ENCODE measurements around the gene PCSK5. TPM values are rescaled to one million over a fixed set of nuclear protein-coding genes. Genes with fewer than 3 reads are reported as not detected.

The PCSK5 gene
- total RNA-seq, 2 experiments from 2014 or later: 0.76 TPM; not detected in 1

GRCh38 chr9:76095585-76095984, 205.1 kb downstream of the PCSK5 start:
- intact Hi-C loops (cut with micrococcal nuclease; ENCODE audit: unreplicated experiment): no loop called here
- CTCF ChIA-PET (ENCODE audit: unreplicated experiment): no interaction called here

GRCh38 chr9:76099516-76099915, 209.0 kb downstream of the PCSK5 start:
- DNase-seq (ENCODE audit: low spot score): no peak
- BruUV-seq (replicated peaks): no TSS peak
- no peaks in the 10 kb centered on the region for H3K4me1 ChIP-seq (ENCODE audit: insufficient read depth, low read length, poor library complexity, severe bottlenecking)
- H4K20me1 ChIP-seq (ENCODE audit: insufficient read depth, low read length): no peaks in the 10 kb centered on the region
- no peaks in the 10 kb centered on the region for H3K9me3 ChIP-seq (ENCODE audit: low read length)
- H3K27ac ChIP-seq (ENCODE audit: low read depth, low read length, poor library complexity, severe bottlenecking): no peak overlapping the region
- intact Hi-C loops (cut with micrococcal nuclease; ENCODE audit: unreplicated experiment): no loop called here
- no peak overlapping the region for H3K4me2 ChIP-seq (ENCODE audit: low read length)
- H3K4me3 ChIP-seq (ENCODE audit: low read depth, low read length, poor library complexity, severe bottlenecking): no peak overlapping the region
- CTCF ChIA-PET (ENCODE audit: unreplicated experiment): no interaction called here
- no peaks in the 10 kb centered on the region for H3K79me2 ChIP-seq (ENCODE audit: insufficient read depth, low read depth, low read length)
- H2AFZ ChIP-seq (ENCODE audit: low read length): no peak overlapping the region
- no peaks in the 10 kb centered on the region for H3K36me3 ChIP-seq (ENCODE audit: insufficient read depth, low read length)
- no peaks in the 10 kb centered on the region for H3K9me2 ChIP-seq (ENCODE audit: insufficient read depth, low read length)
- TF ChIP-seq EZH2phosphoT487 (IDR thresholded peaks at IDR 0.05; ENCODE audit: borderline replicate concordance, low read depth, low read length): no peak
- TF ChIP-seq CTCF (conservative IDR thresholded peaks at IDR 0.05; ENCODE audit: low read length): no peak
- POLR2A ChIA-PET: interaction anchor here (0.6 to 0.7 kb wide), 2 partner anchors 22 to 305 kb away, joined by 3 read pairs; no protein-coding TSS in a partner anchor

More at GRCh38 chr9:76095585-76095984, 205.1 kb downstream of the PCSK5 start:
- H3K4me3 ChIP-seq (ENCODE audit: low read depth, low read length, poor library complexity, severe bottlenecking): no peak overlapping the region
- H4K20me1 ChIP-seq (ENCODE audit: insufficient read depth, low read length): no peaks in the 10 kb centered on the region
- H3K36me3 ChIP-seq (ENCODE audit: insufficient read depth, low read length): no peaks in the 10 kb centered on the region
- H3K79me2 ChIP-seq (ENCODE audit: insufficient read depth, low read depth, low read length): no peaks in the 10 kb centered on the region
- H2AFZ ChIP-seq (ENCODE audit: low read length): no peak overlapping the region
- DNase-seq (ENCODE audit: low spot score): no peak
- no peak for TF ChIP-seq CTCF (conservative IDR thresholded peaks at IDR 0.05; ENCODE audit: low read length)
- no peak for TF ChIP-seq EZH2phosphoT487 (IDR thresholded peaks at IDR 0.05; ENCODE audit: borderline replicate concordance, low read depth, low read length)
- no peaks in the 10 kb centered on the region for H3K4me1 ChIP-seq (ENCODE audit: insufficient read depth, low read length, poor library complexity, severe bottlenecking)
- H3K27ac ChIP-seq (ENCODE audit: low read depth, low read length, poor library complexity, severe bottlenecking): no peak overlapping the region
- H3K4me2 ChIP-seq (ENCODE audit: low read length): no peak overlapping the region
- POLR2A ChIA-PET: no interaction called here
- H3K9me2 ChIP-seq (ENCODE audit: insufficient read depth, low read length): no peaks in the 10 kb centered on the region
- BruUV-seq (replicated peaks): no TSS peak
- no peaks in the 10 kb centered on the region for H3K9me3 ChIP-seq (ENCODE audit: low read length)

GRCh38 chr9:76101075-76101474, 210.6 kb downstream of the PCSK5 start:
- H3K9me2 ChIP-seq (ENCODE audit: insufficient read depth, low read length): no peaks in the 10 kb centered on the region
- H3K9me3 ChIP-seq (ENCODE audit: low read length): no peaks in the 10 kb centered on the region
- no peaks in the 10 kb centered on the region for H3K4me1 ChIP-seq (ENCODE audit: insufficient read depth, low read length, poor library complexity, severe bottlenecking)
- H4K20me1 ChIP-seq (ENCODE audit: insufficient read depth, low read length): no peaks in the 10 kb centered on the region
- intact Hi-C loops (cut with micrococcal nuclease; ENCODE audit: unreplicated experiment): no loop called here
- BruUV-seq (replicated peaks): no TSS peak
- H3K36me3 ChIP-seq (ENCODE audit: insufficient read depth, low read length): no peaks in the 10 kb centered on the region
- ChIA-PET CTCF (ENCODE audit: unreplicated experiment) (no interaction called here), POLR2A (interaction anchor here (0.6 to 1.2 kb wide), 2 partner anchors 18 to 1499 kb away, joined by 3 read pairs; no protein-coding TSS in a partner anchor)
- no peaks in the 10 kb centered on the region for H3K79me2 ChIP-seq (ENCODE audit: insufficient read depth, low read depth, low read length)
- H3K4me3 ChIP-seq (ENCODE audit: low read depth, low read length, poor library complexity, severe bottlenecking): no peak overlapping the region
- no peak overlapping the region for H3K27ac ChIP-seq (ENCODE audit: low read depth, low read length, poor library complexity, severe bottlenecking)
- TF ChIP-seq EZH2phosphoT487 (IDR thresholded peaks at IDR 0.05; ENCODE audit: borderline replicate concordance, low read depth, low read length) (no peak), CTCF (conservative IDR thresholded peaks at IDR 0.05; ENCODE audit: low read length) (no peak)
- no peak overlapping the region for H3K4me2 ChIP-seq (ENCODE audit: low read length)
- no peak for DNase-seq (ENCODE audit: low spot score)
- no peak overlapping the region for H2AFZ ChIP-seq (ENCODE audit: low read length)

All from OCI-LY7 (cell line).